ENCODE measurements around the gene MBD3L5. TPM values are rescaled to one million over a fixed set of nuclear protein-coding genes. Genes with fewer than 3 reads are reported as not detected.

Gene MBD3L5
- total RNA-seq, 1 experiment from 2014 or later, result not detected

Other genes with a start within 250 kb of the MBD3L5 start
- gene ADGRE1, start 143.0 kb upstream of the MBD3L5 start, total RNA-seq (2014; rRNA removed; shearing (Covaris generic)), result not detected in 2 replicates
- not detected in 2 replicates for gene MBD3L2B, start 9.1 kb upstream of the MBD3L5 start, total RNA-seq (2014; rRNA removed; shearing (Covaris generic))
- gene MBD3L4, start 9.6 kb downstream of the MBD3L5 start, total RNA-seq (2014; rRNA removed; shearing (Covaris generic)), result not detected in 2 replicates
- not detected in 2 replicates for gene MBD3L2, start 18.7 kb downstream of the MBD3L5 start, total RNA-seq (2014; rRNA removed; shearing (Covaris generic))
- not detected in 2 replicates for gene MBD3L3, start 28.1 kb downstream of the MBD3L5 start, total RNA-seq (2014; rRNA removed; shearing (Covaris generic))
- gene ZNF557, start 39.1 kb downstream of the MBD3L5 start, total RNA-seq (2014; rRNA removed; shearing (Covaris generic)), result 7.2 and 8.9 TPM in 2 replicates